GM18861 (cell line): ENCODE measurements around the gene GXYLT1.
"Not testable (repeated sequence)": the region's sequence is repeated elsewhere in the genome, so short reads cannot be mapped to it uniquely, and the experiment has no call there.

Source experiments
- ATAC-seq: cut with Tn5 transposase; IDR thresholded peaks from one replicate; pipeline ENCODE4 v1.9.1; 2021; ENCODE audit not compliant: unreplicated experiment

Gene GXYLT1

GRCh38 chr12:42145197-42145549 is 499 bp upstream of the GXYLT1 start:
- no peak for ATAC-seq

GRCh38 chr12:42144158-42144407 is 591 bp downstream of the GXYLT1 start:
- ATAC-seq, result peak; percentile 8

GRCh38 chr12:42143452-42144157 is 1.1 kb downstream of the GXYLT1 start:
- ATAC-seq, result peak; percentile 0

GRCh38 chr12:42141981-42142606 is 2.6 kb downstream of the GXYLT1 start:
- no peak for ATAC-seq

GRCh38 chr12:42140901-42141300 is 3.8 kb downstream of the GXYLT1 start:
- ATAC-seq, result no peak

- ATAC-seq, result no peak
Measured at GRCh38 chr12:42135259-42135814, 9.3 kb downstream of the GXYLT1 start.

- ATAC-seq, result no peak
Measured at GRCh38 chr12:42130672-42131402, 13.8 kb downstream of the GXYLT1 start.

- ATAC-seq, result no peak
Measured at GRCh38 chr12:42129595-42130204, 15.0 kb downstream of the GXYLT1 start.

GRCh38 chr12:42128888-42129287 is 15.8 kb downstream of the GXYLT1 start:
- no peak for ATAC-seq

GRCh38 chr12:42128327-42128726 is 16.3 kb downstream of the GXYLT1 start:
- no peak for ATAC-seq

- no peak for ATAC-seq
Measured at GRCh38 chr12:42126963-42127362, 17.7 kb downstream of the GXYLT1 start.

GRCh38 chr12:42125388-42125767 is 19.3 kb downstream of the GXYLT1 start:
- ATAC-seq, result no peak

- no peak for ATAC-seq
Measured at GRCh38 chr12:42124764-42125387, 19.8 kb downstream of the GXYLT1 start.

- no peak for ATAC-seq
Measured at GRCh38 chr12:42119085-42119633, 25.5 kb downstream of the GXYLT1 start.

GRCh38 chr12:42118136-42118879 is 26.4 kb downstream of the GXYLT1 start:
- no peak for ATAC-seq

- no peak for ATAC-seq
Measured at GRCh38 chr12:42109031-42109430, 35.6 kb downstream of the GXYLT1 start.

- ATAC-seq, result not testable (repeated sequence)
Measured at GRCh38 chr12:42106791-42107190, 37.9 kb downstream of the GXYLT1 start.

GRCh38 chr12:42104784-42105183 is 39.9 kb downstream of the GXYLT1 start:
- peak; percentile 38 for ATAC-seq

GRCh38 chr12:42104087-42104486 is 40.6 kb downstream of the GXYLT1 start:
- peak; percentile 17 for ATAC-seq

- no peak for ATAC-seq
Measured at GRCh38 chr12:42103155-42103554, 41.5 kb downstream of the GXYLT1 start.
